Transverse colon (tissue), 4 donors: Measurements from ENCODE around the gene SIX3. TPM values are rescaled to one million over a fixed set of nuclear protein-coding genes. Genes with fewer than 3 reads are reported as not detected.

Experiments
- DNase-seq: peaks from one replicate; pipeline ENCODE4 v3.0.0-alpha.2; 2019
- H3K27ac ChIP-seq, 4 donors: fragments of 200-600 bp; sonication (generic); 2 replicates each; pipeline ENCODE4 v1.5.1; 2016 to 2018; ENCODE audit warnings: inconsistent platforms in 4 of 4
- H3K27me3 ChIP-seq: fragments of 200-600 bp; sonication (generic); 2 replicates; pipeline ENCODE4 v1.5.1; 2017; ENCODE audit warnings: inconsistent platforms
- H3K36me3 ChIP-seq, 4 donors: fragments of 200-600 bp; sonication (generic); 2 replicates each; pipeline ENCODE4 v1.5.1; 2017 to 2019; ENCODE audit warnings: inconsistent platforms in 4 of 4
- H3K4me1 ChIP-seq, 4 donors: fragments of 200-600 bp; sonication (generic); 2 replicates each; pipeline ENCODE4 v1.5.1; 2017 to 2020; ENCODE audit warnings: inconsistent platforms in 4 of 4
- H3K4me3 ChIP-seq, 4 donors: fragments of 200-600 bp; sonication (generic); 1 replicate in 1 of 4; 2 replicates in 3 of 4; pipeline versions ENCODE4 v1.5.1 to v1.6.1; 2017 to 2019; ENCODE audit warnings: inconsistent platforms in 4 of 4
- H3K9me3 ChIP-seq, 2 donors: fragments of 200-600 bp; sonication (generic); 2 replicates each; pipeline ENCODE4 v1.5.1; 2017 to 2019; ENCODE audit warnings: inconsistent platforms in 2 of 2
- EP300 ChIP-seq: sonication (generic); formaldehyde crosslinking; IDR thresholded peaks from one replicate; pipeline ENCODE4 v1.6.1; 2017; ENCODE audit warnings: antibody characterized with exemption, low read depth
- POLR2A ChIP-seq: fragments of 450-650 bp; IDR thresholded peaks from one replicate; pipeline ENCODE4 v1.6.1; 2016; ENCODE audit warnings: antibody characterized with exemption, mild to moderate bottlenecking, moderate library complexity
- POLR2AphosphoS5 ChIP-seq, 3 donors: sonication (generic); formaldehyde crosslinking; IDR thresholded peaks; one replicate each; pipeline ENCODE4 v1.6.1; 2016; ENCODE audit warnings: antibody characterized with exemption in 3 of 3
- WGBS, 2 donors: methylation state at CpG; one replicate each; pipeline ENCODE4 v1.1.5; 2018; ENCODE audit warnings: low coverage in 1 of 2; 5-methylcytosine and 5-hydroxymethylcytosine counted together
- in situ Hi-C, 4 donors: fragments of 200-750 bp; cut with MboI; loops; one replicate each; pipeline versions ENCODE4 v1.15.0 to v1.15.1; 2017; ENCODE audit warnings: low sequenced_read_pairs in 3 of 4, low pct_ligation_motif_present in 1 of 4, low pct_unique_long_range_greater_than_20kb in 1 of 4
- intact Hi-C: fragments of 100-400 bp; cut with DNase I; formaldehyde crosslinking; loops from one replicate; pipeline ENCODE4 v1.15.1; 2023; ENCODE audit warnings: low total_unique reads
- total RNA-seq, 4 donors: library from RNA; depleted of rRNA; stranded (reverse); fragments of >200 nt; gene quantifications; one replicate each; pipeline ENCODE4 v1.1.0, GENCODE V29; 2016
- TF ChIP-seq, protein P1 (sequence below), 5 experiments: fragments of 200-600 bp in 3 of 5; fragments of 450-650 bp in 2 of 5; sonication (generic) in 3 of 5; IDR thresholded peaks; 1 replicate in 2 of 5; 2 replicates in 3 of 5; pipeline ENCODE4 v1.5.1; 2016 to 2017; ENCODE audit warnings: antibody characterized with exemption in 5 of 5, inconsistent platforms in 3 of 5, mild to moderate bottlenecking in 2 of 5, moderate library complexity in 1 of 5

The SIX3 gene
- total RNA-seq, 4 donors from 2014 or later = not detected

DNA sequence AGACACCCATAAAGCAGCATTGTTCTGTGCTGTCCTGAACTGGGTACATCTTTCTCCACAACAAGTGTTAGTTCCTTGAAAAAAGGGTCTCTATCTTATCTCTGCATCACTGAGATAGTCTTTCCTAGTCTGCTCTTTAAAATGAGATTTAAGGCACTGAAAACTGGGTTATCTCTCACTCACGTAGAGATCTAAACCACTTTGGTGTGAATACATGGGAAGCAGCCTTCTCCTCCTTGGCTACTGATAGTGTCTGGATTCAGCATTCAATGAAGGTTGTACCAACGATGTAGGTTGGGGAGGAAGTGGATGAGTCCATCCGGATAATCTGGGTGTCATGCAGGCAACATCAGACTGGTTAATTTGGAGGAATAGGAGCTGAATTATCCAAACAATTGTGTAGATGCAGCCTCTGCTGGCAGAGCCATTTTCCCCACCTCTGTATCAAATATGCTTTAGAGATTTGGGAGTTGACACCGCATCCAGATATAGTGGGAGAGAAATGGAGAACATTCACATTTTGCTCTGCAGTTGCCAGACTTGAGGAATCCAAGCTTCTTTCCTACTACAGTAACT lies 15.9 kb upstream of the SIX3 start:
- H3K27me3 ChIP-seq = peaks cover 100% of the 10 kb centered on the region
- intact Hi-C loops = no loop called here
- no peaks in the 10 kb centered on the region for H3K36me3 ChIP-seq
- H3K27ac ChIP-seq = no peak overlapping the region
- H3K4me3 ChIP-seq = no peak overlapping the region
- DNase-seq = no peak
- 35 to 50% methylated on average over 1 to 4 of the region's 4 CpGs for WGBS, 2 donors
- H3K4me1 ChIP-seq = peaks cover 0 to 20% (median 13%) of the 10 kb centered on the region in 4 donors
- in situ Hi-C loops = no loop called here
- TF ChIP-seq EP300 (no peak), POLR2AphosphoS5 (IDR thresholded peaks at IDR 0.05) (no peak), POLR2A (no peak)
- TF ChIP-seq, protein P1, sequence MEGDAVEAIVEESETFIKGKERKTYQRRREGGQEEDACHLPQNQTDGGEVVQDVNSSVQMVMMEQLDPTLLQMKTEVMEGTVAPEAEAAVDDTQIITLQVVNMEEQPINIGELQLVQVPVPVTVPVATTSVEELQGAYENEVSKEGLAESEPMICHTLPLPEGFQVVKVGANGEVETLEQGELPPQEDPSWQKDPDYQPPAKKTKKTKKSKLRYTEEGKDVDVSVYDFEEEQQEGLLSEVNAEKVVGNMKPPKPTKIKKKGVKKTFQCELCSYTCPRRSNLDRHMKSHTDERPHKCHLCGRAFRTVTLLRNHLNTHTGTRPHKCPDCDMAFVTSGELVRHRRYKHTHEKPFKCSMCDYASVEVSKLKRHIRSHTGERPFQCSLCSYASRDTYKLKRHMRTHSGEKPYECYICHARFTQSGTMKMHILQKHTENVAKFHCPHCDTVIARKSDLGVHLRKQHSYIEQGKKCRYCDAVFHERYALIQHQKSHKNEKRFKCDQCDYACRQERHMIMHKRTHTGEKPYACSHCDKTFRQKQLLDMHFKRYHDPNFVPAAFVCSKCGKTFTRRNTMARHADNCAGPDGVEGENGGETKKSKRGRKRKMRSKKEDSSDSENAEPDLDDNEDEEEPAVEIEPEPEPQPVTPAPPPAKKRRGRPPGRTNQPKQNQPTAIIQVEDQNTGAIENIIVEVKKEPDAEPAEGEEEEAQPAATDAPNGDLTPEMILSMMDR (IDR thresholded peaks at IDR 0.05) = no peak
- H3K9me3 ChIP-seq = no peaks in the 10 kb centered on the region

DNA sequence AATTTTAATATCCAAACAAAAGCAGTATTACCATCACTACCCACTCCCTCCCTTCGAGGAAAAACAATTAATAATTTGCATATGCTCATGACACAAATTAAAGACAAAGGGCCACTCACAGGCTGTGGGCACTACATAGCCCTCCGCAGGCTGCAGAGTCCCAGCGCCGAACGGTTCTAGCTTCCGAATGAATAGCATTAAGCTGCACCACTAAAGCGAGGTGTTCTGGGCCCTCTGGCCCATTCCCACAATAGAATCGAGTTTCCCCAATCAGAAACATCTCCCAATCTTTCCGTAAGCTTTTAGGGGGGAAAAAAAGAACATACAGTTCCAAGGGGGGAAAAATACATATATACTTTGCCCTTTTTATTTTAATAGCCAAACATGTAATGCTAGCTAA lies 14.5 kb upstream of the SIX3 start:
- in situ Hi-C loops = no loop called here
- peaks cover 100% of the 10 kb centered on the region for H3K27me3 ChIP-seq
- no peak for TF ChIP-seq POLR2A
- TF ChIP-seq POLR2AphosphoS5 (IDR thresholded peaks at IDR 0.05) = no peak
- TF ChIP-seq, protein P1 (IDR thresholded peaks at IDR 0.05) = no peak
- no peak for TF ChIP-seq EP300

DNA sequence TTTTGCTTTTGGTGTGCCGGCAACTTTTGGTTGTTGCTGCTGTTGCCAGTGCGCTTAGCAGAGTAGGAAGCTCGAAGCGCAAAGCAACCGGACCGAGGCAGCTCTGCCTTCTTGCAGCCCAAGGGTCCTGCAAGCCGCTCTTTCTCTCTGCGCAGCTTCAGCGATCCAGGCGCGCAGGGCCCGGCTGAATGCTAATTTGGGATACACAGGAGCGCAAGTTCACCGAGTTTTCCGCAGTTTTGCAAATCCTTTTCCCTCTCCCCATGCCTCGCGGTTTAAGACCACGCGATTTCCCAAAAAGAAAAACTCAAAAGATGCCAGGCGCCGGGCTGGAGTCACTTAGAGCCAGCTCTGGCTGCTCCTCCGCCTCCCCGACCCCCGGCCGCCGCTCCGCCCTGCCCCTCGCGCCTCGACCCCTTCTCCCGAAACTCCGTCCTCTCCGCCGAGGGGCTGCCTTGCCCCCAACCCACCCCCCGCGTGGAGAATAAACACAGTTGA lies 13.5 kb upstream of the SIX3 start:
- WGBS, 2 donors = 14 to 15% methylated on average over 14 to 36 of the region's 36 CpGs
- in situ Hi-C loops = no loop called here
- TF ChIP-seq POLR2A (no peak), EP300 (no peak), POLR2AphosphoS5 (IDR thresholded peaks at IDR 0.05) (no peak)
- TF ChIP-seq, protein P1 (IDR thresholded peaks at IDR 0.05) = no peak

More for the DNA sequence above, 14.5 kb upstream of the SIX3 start:
- peaks cover 0 to 20% (median 13%) of the 10 kb centered on the region in 4 donors for H3K4me1 ChIP-seq
- no peaks in the 10 kb centered on the region for H3K9me3 ChIP-seq
- H3K36me3 ChIP-seq = no peaks in the 10 kb centered on the region
- H3K27ac ChIP-seq = no peak overlapping the region
- no peak overlapping the region for H3K4me3 ChIP-seq
- WGBS, 2 donors = 21 to 33% methylated on average over 2 to 9 of the region's 9 CpGs
- intact Hi-C loops = no loop called here
- no peak for DNase-seq

DNA sequence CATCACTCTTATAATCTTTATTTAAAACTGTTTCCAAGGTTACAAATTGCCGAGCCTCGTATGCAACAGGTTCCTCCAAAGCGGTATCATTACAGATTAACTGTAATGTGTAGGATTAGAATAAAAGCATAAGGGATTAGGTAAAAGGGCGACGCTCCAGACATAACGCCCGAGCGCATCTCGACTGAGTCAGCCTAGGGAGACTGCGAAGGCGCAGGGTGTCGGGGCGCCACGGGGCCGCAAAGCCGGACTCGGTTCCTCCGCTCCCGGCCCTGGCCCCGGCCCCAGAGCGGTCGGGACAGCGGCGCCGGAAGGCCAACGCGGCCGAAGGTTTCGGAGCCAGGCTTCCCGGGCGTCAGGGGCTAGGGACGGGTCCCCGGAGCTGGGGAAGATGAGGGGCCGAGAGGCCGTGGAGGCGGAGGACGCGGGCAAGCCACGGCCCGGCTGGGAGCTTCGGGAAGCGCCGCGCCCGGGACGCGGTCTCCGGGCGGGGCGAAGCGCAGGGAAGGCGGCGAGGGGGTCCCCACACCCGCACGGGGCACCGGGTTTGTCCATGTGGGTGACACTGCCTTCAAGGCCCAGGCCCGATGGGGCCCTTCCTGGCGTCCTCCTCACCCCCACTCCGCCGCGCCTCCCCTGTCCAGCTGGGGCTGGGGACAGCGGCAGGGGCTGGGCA lies 12.9 kb upstream of the SIX3 start:
- intact Hi-C loops = no loop called here
- TF ChIP-seq, protein P1 (IDR thresholded peaks at IDR 0.05) = no peak
- H3K27me3 ChIP-seq = peaks cover 100% of the 10 kb centered on the region
- no peak overlapping the region for H3K27ac ChIP-seq
- no peak for DNase-seq
- WGBS, 2 donors = 8 to 16% methylated on average over 9 to 41 of the region's 62 CpGs
- peaks cover 0 to 28% (median 21%) of the 10 kb centered on the region in 4 donors for H3K4me1 ChIP-seq
- in situ Hi-C loops = no loop called here
- no peaks in the 10 kb centered on the region for H3K36me3 ChIP-seq
- peak overlapping the region in 1 of 4 donors; percentile 34 for H3K4me3 ChIP-seq
- H3K9me3 ChIP-seq = no peaks in the 10 kb centered on the region

More for the DNA sequence above, 13.5 kb upstream of the SIX3 start:
- intact Hi-C loops = no loop called here
- Histone ChIP-seq H3K4me1 (peaks cover 0 to 23% (median 16%) of the 10 kb centered on the region in 4 donors), H3K9me3 (no peaks in the 10 kb centered on the region), H3K4me3 (no peak overlapping the region), H3K27me3 (peaks cover 100% of the 10 kb centered on the region), H3K27ac (no peak overlapping the region), H3K36me3 (no peaks in the 10 kb centered on the region)
- no peak for DNase-seq
